SHP77 (cell line): ENCODE results near the gene PGS1.

Experiments used
- DNase-seq, 2 experiments: peaks; one replicate each; lab custom pipeline; 2025; lab: John Stamatoyannopoulos, UW

The PGS1 gene

GRCh38 chr17:78346605-78347250 is 31.7 kb upstream of the PGS1 start:
- no peak for DNase-seq

GRCh38 chr17:78347453-78347852 is 31.0 kb upstream of the PGS1 start:
- no peak for DNase-seq

GRCh38 chr17:78348055-78348770 is 30.2 kb upstream of the PGS1 start:
- DNase-seq: no peak

GRCh38 chr17:78349891-78350642 is 28.4 kb upstream of the PGS1 start:
- no peak for DNase-seq

- DNase-seq: peak in 1 of 2 experiments; percentile 53
Measured at GRCh38 chr17:78351449-78352006, 26.9 kb upstream of the PGS1 start.

GRCh38 chr17:78353834-78354233 is 24.6 kb upstream of the PGS1 start:
- DNase-seq: no peak

GRCh38 chr17:78355045-78355641 is 23.3 kb upstream of the PGS1 start:
- no peak for DNase-seq

- no peak for DNase-seq
Measured at GRCh38 chr17:78355701-78356100, 22.7 kb upstream of the PGS1 start.

- no peak for DNase-seq
Measured at GRCh38 chr17:78356101-78356713, 22.2 kb upstream of the PGS1 start.

- DNase-seq: no peak
Measured at GRCh38 chr17:78357177-78357586, 21.3 kb upstream of the PGS1 start.

GRCh38 chr17:78357672-78358537 is 20.5 kb upstream of the PGS1 start:
- no peak for DNase-seq

GRCh38 chr17:78358538-78359320 is 19.7 kb upstream of the PGS1 start:
- peak in 1 of 2 experiments; percentile 38 for DNase-seq

- peak; percentile 46 to 48 for DNase-seq
Measured at GRCh38 chr17:78359321-78359996, 19.0 kb upstream of the PGS1 start.

GRCh38 chr17:78359997-78360370 is 18.5 kb upstream of the PGS1 start, which contains the start of gene SOCS3:
Gene SOCS3 (minus strand): TSS chr17:78360077. CDS start chr17:78359095, 982 bp downstream.
- DNase-seq: peak; percentile 90 to 95

- peak; percentile 85 to 93 for DNase-seq
Measured at GRCh38 chr17:78360371-78361224, 17.9 kb upstream of the PGS1 start.

- no peak for DNase-seq
Measured at GRCh38 chr17:78361225-78361701, 17.2 kb upstream of the PGS1 start.

GRCh38 chr17:78362232-78362631 is 16.2 kb upstream of the PGS1 start:
- no peak for DNase-seq

GRCh38 chr17:78362671-78363070 is 15.8 kb upstream of the PGS1 start:
- no peak for DNase-seq
